ENCODE results near the gene BMP6. TPM values are rescaled to one million over a fixed set of nuclear protein-coding genes. Genes with fewer than 3 reads are reported as not detected.

The BMP6 gene
- total RNA-seq: under 0.01 and 1.1 TPM in 2 replicates

GRCh38 chr6:7725849-7726415, at the start of gene BMP6:
BMP6 (plus strand) TSS chr6:7726099; CDS start chr6:7726956, 857 bp downstream.

GRCh38 chr6:7910654-7911344, 184.9 kb downstream of the BMP6 start, which contains the start of gene TXNDC5:
TXNDC5 (minus strand) TSS chr6:7910788; CDS start chr6:7910776, 12 bp downstream.

Other genes with a start within 250 kb of the BMP6 start
- 0.35 TPM in 1 of 2 replicates, not detected in the other for gene DSP, start 184.4 kb upstream of the BMP6 start, total RNA-seq
- 3.2 and 4.1 TPM in 2 replicates for gene SNRNP48, start 135.9 kb upstream of the BMP6 start, total RNA-seq
- 503 and 522 TPM in 2 replicates for gene TXNDC5, start 184.7 kb downstream of the BMP6 start, total RNA-seq